HG02970 (cell line): ENCODE results near the gene SLC47A2.
"Not testable (repeated sequence)": the region's sequence is repeated elsewhere in the genome, so short reads cannot be mapped to it uniquely, and the experiment has no call there.

Experiments used
- ATAC-seq: cut with Tn5 transposase; IDR thresholded peaks from one replicate; pipeline ENCODE4 v1.9.1; 2021; ENCODE audit warnings: mild to moderate bottlenecking, moderate library complexity, moderate number of reproducible peaks; ENCODE audit not compliant: unreplicated experiment, low FRiP score

Gene SLC47A2

GRCh38 chr17:19709841-19710240 lies 6.5 kb downstream of the SLC47A2 start:
- no peak for ATAC-seq

GRCh38 chr17:19708431-19709175 lies 7.8 kb downstream of the SLC47A2 start:
- no peak for ATAC-seq

- ATAC-seq, result no peak
Observed at GRCh38 chr17:19707728-19708221, 8.6 kb downstream of the SLC47A2 start.

- ATAC-seq, result no peak
Observed at GRCh38 chr17:19706791-19707727, 9.3 kb downstream of the SLC47A2 start.

GRCh38 chr17:19705771-19706770 lies 10.3 kb downstream of the SLC47A2 start:
- ATAC-seq, result no peak

GRCh38 chr17:19705201-19705600 lies 11.2 kb downstream of the SLC47A2 start:
- ATAC-seq, result no peak

- ATAC-seq, result no peak
Observed at GRCh38 chr17:19703828-19704613, 12.4 kb downstream of the SLC47A2 start.

GRCh38 chr17:19703106-19703827 lies 13.1 kb downstream of the SLC47A2 start:
- ATAC-seq, result no peak

GRCh38 chr17:19702217-19702641 lies 14.2 kb downstream of the SLC47A2 start:
- ATAC-seq, result no peak

GRCh38 chr17:19686400-19687090 lies 29.8 kb downstream of the SLC47A2 start:
- no peak for ATAC-seq

GRCh38 chr17:19684909-19685580 lies 31.3 kb downstream of the SLC47A2 start:
- not testable (repeated sequence) for ATAC-seq

GRCh38 chr17:19683117-19683516 lies 33.3 kb downstream of the SLC47A2 start:
- no peak for ATAC-seq

GRCh38 chr17:19678581-19679453 lies 37.6 kb downstream of the SLC47A2 start:
- no peak for ATAC-seq

GRCh38 chr17:19677736-19678379 lies 38.5 kb downstream of the SLC47A2 start:
- ATAC-seq, result no peak

- no peak for ATAC-seq
Observed at GRCh38 chr17:19676896-19677295, 39.5 kb downstream of the SLC47A2 start.

- no peak for ATAC-seq
Observed at GRCh38 chr17:19673623-19674022, 42.8 kb downstream of the SLC47A2 start.
